Spleen (tissue), 7 donors: ENCODE measurements around the gene BIN2.

Source experiments
- CTCF ChIP-seq, 11 experiments: fragments of 200-600 bp in 7 of 11; fragments of 450-650 bp in 4 of 11; sonication (generic) in 4 of 11; IDR thresholded peaks in 8 of 11; conservative IDR thresholded peaks in 3 of 11; 1 replicate in 7 of 11; 2 replicates in 4 of 11; pipeline versions ENCODE4 v1.4.0 to v1.8.0; 2016 to 2021; ENCODE audit warnings: antibody characterized with exemption in 11 of 11, inconsistent platforms in 4 of 11, mild to moderate bottlenecking in 1 of 11
- POLR2AphosphoS5 ChIP-seq, 3 donors: sonication (generic); formaldehyde crosslinking; IDR thresholded peaks; one replicate each; pipeline ENCODE4 v1.5.1; 2017; ENCODE audit warnings: antibody characterized with exemption in 3 of 3
- donor health status: DM: no; HTN: no; CAD: no; lungs with moderate emphysema.
- donor health status: DM: no; HTN: no; CAD: no.
- donor health status: DM: no; HTN: no; CAD: no.

DNA sequence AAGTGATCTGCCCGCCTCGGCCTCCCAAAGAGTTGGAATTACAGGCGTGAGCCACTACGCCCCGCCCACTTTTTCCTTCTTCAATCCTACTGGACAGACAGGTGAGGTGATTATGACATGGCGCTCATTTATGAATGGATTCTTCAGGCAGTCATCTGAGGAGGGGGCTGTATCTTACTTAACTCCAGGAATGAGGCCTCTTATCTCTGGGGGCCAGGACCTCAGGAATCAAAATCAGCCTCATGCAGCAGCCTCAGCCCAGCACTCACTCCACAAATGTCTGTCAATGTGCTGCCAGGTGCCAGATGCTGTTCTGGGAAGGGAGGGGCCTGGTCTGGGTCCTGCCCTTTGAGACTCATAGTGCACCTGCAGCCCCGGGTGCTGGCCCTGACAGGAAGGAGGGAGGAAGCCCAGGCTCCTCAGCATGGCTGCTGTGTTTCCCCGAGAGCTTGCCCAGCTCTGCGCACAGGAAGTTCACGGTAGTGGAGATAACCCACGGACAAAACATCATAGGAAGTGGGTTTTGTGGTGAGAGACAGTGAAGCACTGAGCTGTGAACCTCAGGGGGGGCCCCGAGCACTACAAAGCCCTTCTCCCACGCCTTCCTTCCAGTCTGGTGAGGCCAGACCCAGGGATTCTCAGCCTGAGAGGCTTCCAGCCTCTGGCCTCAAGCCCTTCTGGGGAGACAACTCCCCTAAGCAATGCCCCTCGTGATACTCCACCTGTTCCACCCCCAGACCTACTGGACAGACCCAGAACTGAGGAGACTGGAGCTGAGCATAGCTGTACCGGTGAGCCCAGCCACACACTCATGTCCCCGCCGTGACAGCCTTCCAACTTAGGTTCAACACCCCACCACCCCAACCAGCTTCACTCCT is 44.9 kb upstream of the BIN2 start:
- peak in 2 of 11 experiments; percentile 17 to 21 for TF ChIP-seq CTCF (IDR thresholded peaks at IDR 0.05 in 8 of 11, conservative IDR thresholded peaks at IDR 0.05 in 3 of 11)
- TF ChIP-seq POLR2AphosphoS5 (IDR thresholded peaks at IDR 0.05) = peak; percentile 87 to 95 (median 92)
